Activated CD4-positive, alpha-beta T cell treated with anti-CD3 and anti-CD28 coated beads for 4 hours (primary cell): Measurements from ENCODE around the gene FFAR3.
"Not testable (repeated sequence)": the region's sequence is repeated elsewhere in the genome, so short reads cannot be mapped to it uniquely, and the experiment has no call there.

ENCODE experiments used
- DNase-seq, 2 donors: peaks; one replicate each; pipeline ENCODE4 v3.0.0-alpha.2; 2020

The FFAR3 gene

DNA sequence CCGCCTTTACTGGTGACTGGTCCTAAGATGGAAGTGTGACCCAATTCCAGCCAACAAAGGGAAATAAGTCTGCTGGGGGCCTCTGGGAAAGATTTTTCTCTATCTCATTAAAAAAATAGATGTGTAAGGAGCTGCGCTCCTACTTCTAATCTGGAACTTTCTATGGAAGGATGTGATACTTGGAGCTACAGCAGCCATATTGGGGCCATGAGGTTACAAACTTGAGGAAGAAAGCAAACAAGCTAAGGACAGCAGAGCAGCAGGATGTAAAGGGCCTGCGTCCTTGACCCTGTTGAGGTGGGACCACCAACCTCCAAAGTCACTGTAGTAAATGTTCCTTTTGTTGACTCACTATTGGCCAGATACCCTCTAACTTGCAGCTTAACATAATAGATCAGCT lies 20.1 kb downstream of the FFAR3 start:
- no peak for DNase-seq

DNA sequence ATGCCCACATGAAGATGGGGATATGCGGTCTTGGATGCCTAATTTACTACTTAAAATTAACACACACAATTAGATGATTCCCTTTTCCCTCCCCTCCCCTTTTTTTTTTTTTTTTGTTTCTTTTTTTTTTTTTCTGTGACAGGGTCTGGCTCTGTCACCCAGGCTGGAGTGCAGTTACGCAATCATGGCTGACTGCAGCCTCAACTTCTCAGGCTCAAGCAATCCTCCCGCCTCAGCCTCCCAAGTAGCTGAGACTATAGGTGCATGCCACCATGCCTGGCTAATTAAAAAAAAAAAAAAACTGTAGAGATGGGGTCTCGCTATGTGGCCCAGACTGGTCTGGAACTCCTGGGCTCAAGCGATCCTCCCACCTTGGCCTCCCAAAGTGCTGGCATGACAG lies 21.3 kb downstream of the FFAR3 start:
- DNase-seq: not testable (repeated sequence)

DNA sequence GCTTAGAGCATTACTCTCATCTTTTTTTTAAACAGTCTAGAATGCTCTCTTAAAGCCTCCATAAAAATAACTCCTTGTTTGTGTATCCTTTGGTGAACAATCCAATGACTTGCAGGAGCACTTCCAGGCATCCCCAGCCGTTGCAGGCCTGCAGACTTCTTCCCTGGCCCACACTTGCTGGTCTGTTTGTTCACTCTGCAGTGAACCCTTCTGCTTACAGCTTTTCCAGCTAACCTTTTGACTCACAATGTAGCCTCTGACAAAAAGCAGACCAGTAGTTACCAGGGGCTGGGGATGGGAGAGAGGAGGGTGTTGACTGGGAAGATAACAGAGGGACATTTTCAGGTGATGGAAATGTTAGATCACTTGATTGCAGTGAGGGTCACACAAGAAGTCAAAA lies 21.7 kb downstream of the FFAR3 start:
- no peak for DNase-seq

DNA sequence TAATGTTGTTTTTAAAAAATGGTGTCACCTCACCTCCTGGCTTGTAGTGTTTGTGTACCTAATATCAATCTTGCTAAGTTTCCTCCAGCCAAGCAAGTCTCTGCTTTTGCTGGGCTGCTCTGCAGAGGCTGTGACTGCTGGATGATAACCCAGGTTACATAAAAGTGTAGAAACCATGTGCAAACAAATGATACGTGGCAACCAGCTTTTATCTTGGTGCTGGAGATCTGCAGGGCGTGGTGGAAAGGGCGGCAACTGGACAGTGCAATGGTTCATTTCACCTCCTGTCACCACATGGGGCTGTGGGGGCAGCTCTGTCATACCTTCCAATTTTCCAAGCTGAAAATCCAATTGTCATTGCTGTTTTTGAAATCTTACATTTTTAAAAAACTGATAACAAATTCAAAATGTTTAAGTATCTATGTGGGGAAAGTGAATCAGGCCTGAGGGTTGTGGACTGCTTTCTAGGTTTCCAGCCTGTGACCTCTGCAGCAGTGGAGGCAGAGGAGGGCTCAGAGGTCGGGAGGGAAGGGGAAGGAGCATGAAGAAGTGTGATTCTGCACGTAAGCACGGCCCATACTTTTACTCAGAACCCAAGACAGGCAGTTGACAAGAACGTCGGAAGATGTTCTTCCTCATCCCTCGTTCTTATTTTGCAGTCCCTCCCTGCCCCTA lies 22.3 kb downstream of the FFAR3 start:
- DNase-seq: no peak

DNA sequence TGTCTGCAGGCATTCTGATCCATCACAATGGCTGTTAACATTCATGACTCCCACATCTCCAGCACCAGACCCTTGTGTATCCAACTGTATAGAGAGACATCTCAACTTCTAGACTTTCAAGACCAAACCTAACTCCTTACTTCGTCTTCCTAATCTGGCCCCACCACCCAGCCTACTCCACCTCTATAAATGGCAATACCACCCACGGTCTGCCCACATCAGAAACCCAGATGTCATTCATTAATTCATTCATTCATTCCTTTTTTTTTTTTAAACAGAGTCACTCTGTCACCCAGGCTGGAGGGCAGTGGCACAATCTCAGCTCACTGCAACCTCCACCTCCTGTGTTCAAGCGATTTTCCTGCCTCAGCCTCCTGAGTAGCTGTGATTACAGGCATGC lies 23.1 kb downstream of the FFAR3 start:
- DNase-seq: no peak

DNA sequence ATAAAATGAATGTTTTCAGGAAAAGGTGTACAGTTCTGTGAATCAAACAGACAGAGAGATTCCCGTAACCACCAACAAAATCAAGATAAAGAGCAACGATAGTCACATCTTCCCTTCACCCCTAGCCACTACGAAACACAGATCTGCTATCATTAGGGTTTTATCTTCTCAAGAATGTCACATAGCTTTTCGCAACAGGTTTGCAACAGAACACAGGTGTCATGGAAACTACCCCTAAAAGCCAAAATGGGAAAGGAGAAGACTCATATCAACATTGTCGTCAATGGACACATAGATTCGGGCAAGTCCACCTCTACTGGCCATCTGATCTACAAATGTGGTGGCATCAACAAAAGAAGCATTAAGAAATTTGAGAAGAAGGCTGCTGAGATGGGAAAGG lies 23.7 kb downstream of the FFAR3 start:
- no peak for DNase-seq

DNA sequence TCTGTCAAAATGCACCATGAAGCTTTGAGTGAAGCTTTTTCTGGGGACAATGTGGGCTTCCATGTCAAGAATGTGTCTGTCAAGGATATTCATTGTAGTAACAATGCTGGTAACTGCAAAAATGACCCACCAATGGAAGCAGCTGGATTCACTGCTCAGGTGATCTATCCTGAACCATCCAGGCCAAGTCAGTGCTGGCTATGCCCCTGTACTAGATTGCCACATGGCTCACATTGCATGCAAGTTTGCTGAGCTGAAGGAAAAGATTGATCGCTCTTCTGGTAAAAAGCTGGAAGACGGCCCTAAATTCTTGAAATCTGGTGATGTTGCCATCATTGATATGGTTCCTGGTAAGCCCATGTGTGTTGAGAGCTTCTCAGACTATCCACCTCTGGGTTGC lies 25.3 kb downstream of the FFAR3 start:
- no peak for DNase-seq

DNA sequence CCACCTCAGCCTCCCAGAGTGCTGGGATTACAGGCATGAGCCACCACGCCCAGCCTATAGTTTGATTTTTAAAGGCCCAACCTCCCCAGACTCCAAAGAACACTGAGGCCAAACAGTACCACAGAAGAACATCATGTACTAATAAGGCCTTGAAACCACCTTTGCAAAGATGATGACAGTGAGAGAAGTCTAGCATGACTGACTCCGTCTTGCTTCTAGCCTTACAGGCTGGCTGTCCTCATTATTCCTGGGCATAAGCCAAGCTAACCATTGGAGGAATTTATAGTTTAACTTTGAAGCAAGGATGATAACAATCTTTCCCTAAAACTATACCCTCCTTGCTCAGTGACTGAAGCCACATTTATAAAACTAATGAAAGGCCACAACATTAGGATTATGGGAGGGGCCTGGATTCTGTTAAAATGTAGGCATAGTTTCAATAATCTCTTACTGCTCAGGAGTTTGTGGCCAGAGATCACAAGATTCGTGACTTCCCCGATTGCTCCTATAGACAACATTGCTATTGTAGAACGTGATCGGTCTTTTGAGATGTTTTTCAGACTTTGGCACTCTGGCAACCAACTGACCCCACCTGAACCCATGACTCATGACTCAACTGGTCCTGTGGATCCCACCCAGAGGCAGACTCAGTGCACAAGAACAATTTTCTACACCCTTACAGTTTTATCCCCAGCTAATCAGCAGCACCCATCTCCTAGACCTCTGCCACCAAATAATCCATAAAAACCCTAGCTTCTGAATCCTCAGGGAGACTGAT lies 30.2 kb downstream of the FFAR3 start:
- no peak for DNase-seq

DNA sequence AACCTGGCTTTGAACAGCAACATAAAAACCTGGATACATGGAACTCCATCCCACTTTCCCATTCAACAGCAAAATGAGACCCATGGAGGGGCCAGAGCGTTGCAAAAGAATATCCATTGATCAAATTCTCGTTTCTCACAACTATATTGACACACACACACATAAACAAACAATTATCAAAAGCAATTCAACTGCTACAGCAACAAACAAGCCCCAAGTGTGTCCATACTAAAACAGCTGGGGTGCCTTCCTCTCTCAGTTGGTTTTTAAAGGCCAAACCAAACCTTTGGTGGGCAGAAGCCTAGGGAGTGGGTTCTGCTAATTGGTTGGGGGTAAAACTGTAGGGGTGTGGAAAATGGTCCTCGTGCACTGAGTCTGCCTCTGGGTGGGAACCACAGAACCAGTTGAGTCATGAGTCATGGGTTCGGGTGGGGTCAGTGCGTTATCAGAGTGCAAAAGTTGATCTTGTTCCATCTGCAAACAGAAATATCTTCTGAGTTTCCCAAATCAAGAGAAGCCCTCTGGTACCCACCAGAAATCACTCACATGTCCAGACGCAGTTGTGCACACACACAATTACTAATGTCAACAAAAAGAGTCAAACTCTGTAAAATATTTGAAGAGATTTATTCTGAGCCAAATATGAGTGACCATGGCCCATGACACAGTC lies 31.1 kb downstream of the FFAR3 start:
- DNase-seq: no peak

DNA sequence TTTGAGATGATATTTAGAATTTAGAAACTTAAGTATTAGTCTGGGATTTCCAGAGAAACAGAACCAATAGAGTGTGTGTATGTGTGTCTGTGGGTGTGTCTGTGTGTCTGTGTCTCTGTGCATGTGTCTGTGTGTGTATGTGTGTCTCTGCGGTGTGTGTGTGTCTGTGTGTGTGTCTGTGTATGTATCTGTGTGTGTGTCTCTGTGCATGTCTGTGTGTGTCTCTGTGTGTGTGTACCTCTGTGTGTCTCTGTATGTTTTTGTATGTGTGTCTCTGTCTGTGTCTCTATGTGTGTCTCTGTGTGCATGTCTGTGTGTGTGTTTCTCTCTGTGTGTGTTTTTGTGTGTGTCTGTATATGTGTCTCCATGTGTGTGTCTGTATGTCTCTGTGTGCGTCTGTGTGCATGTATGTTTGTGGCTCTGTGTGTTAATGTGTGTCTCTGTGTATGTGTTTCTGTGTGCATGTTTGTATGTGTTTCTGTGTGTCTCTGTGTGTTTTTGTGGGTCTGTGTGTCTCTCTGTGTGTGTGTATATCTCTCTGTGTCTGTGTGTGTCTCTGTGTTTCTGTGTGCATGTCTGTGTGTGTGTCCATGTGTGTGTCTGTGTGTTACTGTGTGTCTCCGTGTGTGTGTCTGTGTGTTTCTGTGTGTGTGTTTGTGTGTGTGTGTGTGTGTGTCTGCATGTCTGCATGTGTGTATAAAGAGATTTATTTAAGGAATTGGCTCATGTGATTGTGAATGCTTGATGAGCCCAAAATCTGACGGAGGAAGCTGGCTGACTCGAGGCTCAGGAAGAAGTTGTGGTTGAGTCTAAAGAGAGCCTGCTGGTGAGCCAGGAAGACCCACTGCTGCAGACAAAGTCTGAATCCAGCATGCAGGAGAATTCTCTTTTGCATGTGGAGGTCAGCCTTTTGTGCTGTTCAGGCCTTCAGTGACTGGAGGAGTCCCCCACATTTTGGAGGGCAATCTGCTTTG lies 34.8 kb downstream of the FFAR3 start:
- DNase-seq: no peak

DNA sequence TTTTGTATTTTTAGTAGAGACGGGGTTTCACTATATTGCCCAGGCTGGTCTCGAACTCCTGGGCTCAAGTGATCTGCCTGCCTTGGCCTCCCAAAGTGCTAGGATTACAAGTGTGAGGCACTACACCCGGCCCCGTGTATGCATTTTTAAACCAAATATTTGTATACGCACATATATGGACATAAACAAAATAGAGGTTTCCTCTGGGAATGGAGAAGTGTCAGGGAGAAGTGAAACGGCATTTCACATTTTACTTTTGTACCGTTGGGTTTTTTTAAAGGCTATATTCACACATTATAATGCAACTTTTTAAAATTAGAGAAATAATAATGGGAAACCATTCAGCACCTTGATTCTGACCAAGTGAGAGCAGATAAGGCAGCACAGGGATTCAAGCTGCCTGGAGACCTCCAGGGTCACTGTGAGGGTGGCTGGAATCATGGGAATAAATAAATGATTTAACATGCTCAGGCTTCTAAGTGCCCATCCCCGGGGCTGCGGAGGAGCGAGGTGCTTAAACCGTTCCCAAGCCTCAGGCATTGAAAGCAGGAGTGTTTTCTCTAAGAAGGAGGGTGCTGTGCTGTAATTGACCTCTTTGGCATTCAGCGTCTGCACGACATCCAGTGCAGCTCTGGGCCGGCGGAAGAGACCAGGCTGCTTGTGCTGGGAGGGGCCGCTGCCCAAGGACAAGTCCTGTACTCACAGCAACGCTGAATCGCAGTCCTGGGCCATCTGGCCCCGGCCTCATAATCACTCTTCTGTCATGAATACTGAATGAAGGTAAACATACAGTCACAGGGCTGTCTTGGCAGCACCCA lies 37.3 kb downstream of the FFAR3 start:
- no peak for DNase-seq

DNA sequence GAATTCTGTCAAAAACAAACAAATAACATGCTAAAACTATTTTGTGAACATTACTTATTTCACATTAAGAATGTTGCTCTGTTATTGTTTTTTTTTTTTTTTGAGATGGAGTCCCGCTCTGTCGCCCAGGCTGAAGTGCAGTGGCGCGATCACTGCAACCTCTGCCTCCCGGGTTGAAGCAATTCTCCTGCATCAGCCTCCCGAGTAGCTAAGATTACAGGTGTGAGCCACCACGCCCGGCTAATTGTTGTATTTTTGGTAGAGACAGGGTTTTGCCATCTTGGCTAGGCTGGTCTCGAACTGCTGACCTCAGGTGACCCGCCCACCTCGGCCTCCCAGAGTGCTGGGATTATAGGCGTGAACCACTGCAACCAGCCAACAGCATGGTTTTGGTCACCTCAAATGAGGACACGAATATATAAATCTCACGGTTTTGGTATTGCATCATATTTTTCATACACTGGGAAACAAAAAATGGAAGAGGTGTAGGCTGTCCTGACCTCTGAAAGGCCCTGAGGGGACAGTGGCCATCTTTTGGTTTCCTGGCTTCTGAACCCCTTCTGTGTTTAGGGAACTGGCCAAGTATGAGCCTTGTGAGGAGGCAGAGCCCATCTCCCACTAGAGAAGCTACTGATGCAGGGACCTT lies 38.1 kb downstream of the FFAR3 start:
- no peak for DNase-seq

DNA sequence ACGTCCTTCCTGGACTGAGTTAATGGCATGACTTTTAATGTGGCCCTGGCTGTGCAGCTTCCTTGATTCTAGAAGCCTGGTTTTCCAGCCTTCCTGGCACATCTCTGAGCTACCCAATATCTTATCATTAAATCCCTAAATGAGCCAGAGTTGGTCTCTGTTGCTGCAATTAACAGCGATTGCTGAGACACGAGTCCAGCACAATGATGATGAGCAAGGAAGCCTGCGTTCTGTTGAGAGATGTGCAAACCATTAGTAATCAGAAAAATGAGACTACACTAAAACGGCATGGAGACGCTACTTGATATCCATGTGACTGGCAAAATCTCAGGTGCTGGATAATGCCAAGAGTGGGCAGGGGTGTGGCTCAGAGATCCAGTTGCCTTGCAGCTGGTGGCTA lies 38.8 kb downstream of the FFAR3 start:
- DNase-seq: no peak

DNA sequence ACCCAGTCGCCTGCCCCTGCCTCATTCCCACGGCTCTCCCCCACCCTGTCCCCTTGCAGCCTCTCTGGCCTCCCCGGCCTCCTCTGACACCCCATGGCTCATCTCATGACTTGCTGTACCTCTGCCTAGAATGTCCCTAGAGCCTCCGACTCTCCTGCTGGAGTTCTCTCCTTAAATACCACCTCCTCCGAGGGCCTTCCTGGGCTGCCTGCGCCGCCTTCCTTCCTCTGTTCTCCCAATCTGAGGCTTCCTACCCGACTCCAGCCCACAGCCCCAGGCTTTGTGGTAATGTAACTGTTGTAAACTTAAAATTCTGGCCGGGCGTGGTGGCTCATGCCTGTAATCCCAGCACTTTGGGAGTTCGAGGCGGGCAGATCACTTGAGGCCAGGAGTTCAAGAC lies 40.3 kb downstream of the FFAR3 start:
- no peak for DNase-seq

DNA sequence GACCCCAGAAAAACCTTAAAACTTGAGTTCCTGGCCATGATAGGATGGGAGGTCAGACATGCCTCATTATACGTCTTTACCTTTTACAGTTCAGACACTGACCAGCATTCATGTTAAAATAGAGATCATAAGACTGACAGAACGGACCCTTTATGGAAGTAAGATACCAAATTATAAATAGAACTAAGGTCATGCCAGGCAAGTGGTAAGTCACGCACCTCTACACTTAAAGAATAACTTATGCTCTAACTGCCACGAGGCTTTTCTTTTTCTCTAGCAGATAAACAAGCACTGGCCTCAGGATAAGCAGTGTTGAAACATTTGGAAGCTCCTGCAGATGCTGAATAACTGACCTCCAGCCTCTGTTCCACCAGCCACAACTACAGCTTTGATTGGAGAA lies 41.0 kb downstream of the FFAR3 start:
- no peak for DNase-seq

DNA sequence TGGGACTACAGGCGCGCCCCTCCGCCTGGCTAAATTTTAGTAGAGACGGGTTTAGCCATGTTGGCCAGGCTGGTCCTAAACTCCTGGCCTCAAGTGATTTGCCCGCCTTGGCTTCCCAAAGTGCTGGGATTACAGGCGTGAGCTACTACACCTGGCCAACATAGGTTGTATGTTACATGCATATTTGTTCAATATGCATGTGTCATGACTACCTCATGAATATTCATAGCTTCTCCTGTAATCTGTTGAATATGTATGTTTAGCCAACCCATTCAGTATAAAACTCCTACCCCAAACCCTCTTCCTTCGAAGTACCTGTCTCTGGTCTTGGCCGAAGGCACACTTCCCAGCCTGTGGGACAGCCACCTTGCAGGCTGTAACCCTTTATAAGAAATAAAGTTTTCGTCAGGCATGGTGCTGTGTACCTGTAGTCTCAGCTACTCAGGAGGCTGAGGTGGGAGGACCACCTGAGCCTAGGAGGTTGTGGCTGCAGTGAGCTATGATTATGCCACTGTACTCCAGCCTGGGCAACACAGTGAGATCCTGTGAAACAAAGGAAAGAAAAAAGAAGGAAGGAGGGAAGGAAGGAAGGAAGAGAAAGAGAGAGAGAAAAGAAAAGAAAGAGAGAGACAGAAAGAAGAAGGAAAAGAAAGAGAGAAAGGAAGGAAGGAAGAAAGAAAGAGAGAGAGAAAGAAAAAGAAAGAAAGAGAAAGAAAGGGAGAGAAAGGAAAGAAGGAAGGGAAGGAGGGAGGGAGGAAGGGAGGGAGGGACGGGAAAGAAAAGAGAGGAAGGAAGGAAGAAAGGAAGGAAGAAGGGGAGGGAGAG lies 41.9 kb downstream of the FFAR3 start:
- DNase-seq: no peak

DNA sequence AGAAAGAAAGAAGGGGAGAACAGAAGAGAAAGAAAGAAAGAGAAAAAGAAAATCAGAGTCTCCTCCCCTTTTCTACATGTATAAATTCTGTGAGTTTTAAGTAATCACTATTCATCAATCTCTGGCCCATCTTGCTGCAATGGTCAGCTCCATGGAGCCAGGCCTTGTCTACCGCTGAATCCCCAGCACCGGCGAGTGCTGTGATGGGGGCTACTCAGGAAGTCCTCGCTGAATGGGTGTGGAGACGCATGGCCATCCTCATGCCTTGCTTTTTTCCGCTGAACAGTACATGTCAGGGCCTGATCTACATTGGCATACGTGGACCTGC lies 42.5 kb downstream of the FFAR3 start:
- DNase-seq: no peak

DNA sequence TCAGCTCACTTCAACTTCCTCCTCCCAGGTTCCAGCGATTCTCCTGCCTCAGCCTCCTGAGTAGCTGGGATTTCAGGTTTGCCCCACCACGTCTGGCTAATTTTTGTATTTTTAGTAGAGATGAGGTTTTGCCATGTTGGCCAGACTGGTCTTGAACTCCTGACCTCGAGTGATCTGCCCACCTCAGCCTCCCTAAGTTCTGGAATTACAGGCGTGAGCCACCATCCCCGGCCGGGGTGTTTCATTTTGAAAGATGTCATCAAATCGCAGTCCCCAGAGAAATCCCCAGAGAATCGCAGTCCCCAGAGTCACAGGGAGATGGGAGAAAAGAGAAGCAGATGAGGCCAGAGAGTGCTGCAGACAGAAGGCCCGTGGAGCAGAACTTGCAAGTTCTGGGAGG lies 43.2 kb downstream of the FFAR3 start:
- not testable (repeated sequence) for DNase-seq

DNA sequence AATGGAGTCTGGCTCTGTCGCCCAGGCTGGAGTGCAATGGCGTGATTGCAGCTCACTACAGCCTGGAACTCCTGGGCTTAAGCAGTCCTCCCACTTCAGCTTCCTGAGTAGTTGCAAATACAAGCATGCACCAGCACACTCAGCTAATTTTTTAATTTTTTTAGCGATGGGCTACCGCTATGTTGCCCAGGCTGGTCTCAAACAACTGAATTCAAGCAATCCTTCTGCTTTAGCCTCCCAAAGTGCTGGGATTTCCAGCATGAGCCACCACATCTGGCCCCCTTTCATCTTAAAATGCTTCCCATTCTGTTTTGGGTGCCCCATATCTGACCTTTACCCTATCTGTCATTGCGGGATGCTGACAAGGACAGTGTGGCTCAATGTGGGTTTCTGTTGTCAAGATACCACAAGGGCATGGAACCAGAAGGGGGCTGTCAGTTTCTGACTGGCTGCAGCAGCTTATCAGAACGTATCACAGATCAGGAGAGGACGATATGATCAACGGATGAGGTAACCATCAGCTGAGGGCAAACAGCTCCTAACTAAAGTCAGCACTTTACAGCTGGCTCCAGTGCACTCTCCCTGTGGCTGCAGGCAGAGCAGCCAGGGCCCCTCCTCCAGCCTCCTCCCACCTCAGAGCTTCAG lies 45.0 kb downstream of the FFAR3 start:
- DNase-seq: no peak
